KMS-11 (cell line): ENCODE measurements around the gene CERS6.

ENCODE experiments used
- H2AFZ ChIP-seq: fragments of 200-600 bp; sonication (generic); 2 replicates; pipeline ENCODE4 v1.6.1; 2016; ENCODE audit warnings: antibody characterized with exemption, mixed run types, low read depth
- H3K27ac ChIP-seq: fragments of 200-600 bp; sonication (generic); 2 replicates; pipeline ENCODE4 v1.6.1; 2016; ENCODE audit warnings: mild to moderate bottlenecking, mixed run types
- H3K27me3 ChIP-seq: fragments of 200-600 bp; sonication (generic); 2 replicates; pipeline ENCODE4 v1.6.1; 2017; ENCODE audit warnings: mild to moderate bottlenecking, low read depth, mixed run types, moderate library complexity; ENCODE audit not compliant: insufficient read depth
- H3K36me3 ChIP-seq: fragments of 200-600 bp; sonication (generic); 2 replicates; pipeline ENCODE4 v1.6.1; 2017; ENCODE audit warnings: mild to moderate bottlenecking, mixed run types; ENCODE audit not compliant: insufficient read depth
- H3K4me1 ChIP-seq: fragments of 200-600 bp; sonication (generic); 2 replicates; pipeline ENCODE4 v1.6.1; 2016; ENCODE audit warnings: mild to moderate bottlenecking, low read depth, mixed run types; ENCODE audit not compliant: poor library complexity, severe bottlenecking
- H3K4me2 ChIP-seq: fragments of 200-600 bp; sonication (generic); 2 replicates; pipeline ENCODE4 v1.7.0; 2016; ENCODE audit warnings: mild to moderate bottlenecking, mixed run types
- H3K4me3 ChIP-seq: fragments of 200-600 bp; sonication (generic); IDR thresholded peaks from 2 replicates; pipeline ENCODE4 v1.6.1; 2017; ENCODE audit warnings: low read depth, low read length, mixed read lengths; ENCODE audit not compliant: insufficient read depth
- H3K79me2 ChIP-seq: fragments of 200-600 bp; sonication (generic); 2 replicates; pipeline ENCODE4 v1.6.1; 2016; ENCODE audit warnings: low read depth, mixed run types; ENCODE audit not compliant: insufficient read depth
- H3K9ac ChIP-seq: fragments of 200-600 bp; sonication (generic); 2 replicates; pipeline ENCODE4 v1.6.1; 2016; ENCODE audit warnings: mild to moderate bottlenecking, mixed run types
- H4K20me1 ChIP-seq: fragments of 200-600 bp; sonication (generic); 2 replicates; pipeline ENCODE4 v1.6.1; 2016; ENCODE audit warnings: mild to moderate bottlenecking, mixed run types; ENCODE audit not compliant: insufficient read depth
- TF ChIP-seq, protein P1 (sequence below): fragments of 200-600 bp; sonication (generic); conservative IDR thresholded peaks from 2 replicates; pipeline ENCODE4 v1.6.1; 2017; ENCODE audit warnings: low read depth, mild to moderate bottlenecking, antibody characterized with exemption, low read length, moderate library complexity, mixed read lengths

Gene CERS6

DNA sequence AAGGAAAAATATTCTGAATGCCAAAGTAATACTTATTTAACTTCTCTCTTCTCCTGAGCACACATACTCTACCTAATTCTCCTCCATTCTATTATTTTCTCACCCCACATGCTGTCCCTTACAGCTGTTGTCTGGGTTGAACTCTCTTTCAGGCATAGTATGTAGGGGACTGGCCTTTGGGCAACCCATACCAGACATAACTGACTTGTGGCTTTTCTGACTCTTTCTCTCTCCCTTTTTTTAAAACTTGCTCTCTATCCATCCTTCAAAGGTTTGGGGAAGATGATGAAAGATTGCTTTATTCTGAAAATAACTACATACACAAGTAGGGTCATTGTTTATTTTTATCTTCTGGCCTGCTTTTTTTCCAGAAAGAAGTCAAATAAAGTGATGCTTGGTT is 276.4 kb downstream of the CERS6 start:
- H3K4me1 ChIP-seq = no peaks in the 10 kb centered on the region
- no peak overlapping the region for H3K9ac ChIP-seq
- TF ChIP-seq, protein P1, sequence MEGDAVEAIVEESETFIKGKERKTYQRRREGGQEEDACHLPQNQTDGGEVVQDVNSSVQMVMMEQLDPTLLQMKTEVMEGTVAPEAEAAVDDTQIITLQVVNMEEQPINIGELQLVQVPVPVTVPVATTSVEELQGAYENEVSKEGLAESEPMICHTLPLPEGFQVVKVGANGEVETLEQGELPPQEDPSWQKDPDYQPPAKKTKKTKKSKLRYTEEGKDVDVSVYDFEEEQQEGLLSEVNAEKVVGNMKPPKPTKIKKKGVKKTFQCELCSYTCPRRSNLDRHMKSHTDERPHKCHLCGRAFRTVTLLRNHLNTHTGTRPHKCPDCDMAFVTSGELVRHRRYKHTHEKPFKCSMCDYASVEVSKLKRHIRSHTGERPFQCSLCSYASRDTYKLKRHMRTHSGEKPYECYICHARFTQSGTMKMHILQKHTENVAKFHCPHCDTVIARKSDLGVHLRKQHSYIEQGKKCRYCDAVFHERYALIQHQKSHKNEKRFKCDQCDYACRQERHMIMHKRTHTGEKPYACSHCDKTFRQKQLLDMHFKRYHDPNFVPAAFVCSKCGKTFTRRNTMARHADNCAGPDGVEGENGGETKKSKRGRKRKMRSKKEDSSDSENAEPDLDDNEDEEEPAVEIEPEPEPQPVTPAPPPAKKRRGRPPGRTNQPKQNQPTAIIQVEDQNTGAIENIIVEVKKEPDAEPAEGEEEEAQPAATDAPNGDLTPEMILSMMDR = no peak
- H3K27me3 ChIP-seq = no peaks in the 10 kb centered on the region
- no peak overlapping the region for H3K4me2 ChIP-seq
- H3K4me3 ChIP-seq = no peak overlapping the region
- no peaks in the 10 kb centered on the region for H3K36me3 ChIP-seq
- H3K79me2 ChIP-seq = no peaks in the 10 kb centered on the region
- H4K20me1 ChIP-seq = no peaks in the 10 kb centered on the region
- no peak overlapping the region for H2AFZ ChIP-seq
- H3K27ac ChIP-seq = no peak overlapping the region

DNA sequence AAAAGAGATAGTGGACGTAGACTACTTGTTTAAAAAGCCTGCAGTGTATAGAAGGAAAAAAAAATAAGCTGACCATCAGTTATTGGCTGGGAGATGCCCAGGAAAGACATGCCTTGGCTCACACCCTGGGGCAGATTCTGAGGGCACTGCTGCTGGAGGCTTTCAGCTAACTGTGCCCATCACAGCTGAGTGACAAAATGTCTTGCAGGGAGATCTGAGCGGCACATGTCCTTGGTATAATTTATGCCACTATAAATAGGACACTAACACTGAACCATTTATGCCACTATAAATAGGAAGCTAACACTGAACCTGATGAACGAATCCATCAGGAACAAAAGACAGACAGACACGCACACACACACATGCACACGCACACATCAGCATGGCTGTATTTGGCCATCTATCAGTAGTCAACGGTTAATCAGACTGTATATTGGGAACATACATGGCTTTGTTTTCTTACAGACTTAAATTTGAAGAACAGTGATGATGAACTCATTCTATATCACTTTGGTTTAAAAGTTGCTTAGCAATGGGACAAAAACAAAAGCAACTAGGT is 278.2 kb downstream of the CERS6 start:
- H3K79me2 ChIP-seq = no peaks in the 10 kb centered on the region
- no peaks in the 10 kb centered on the region for H3K27me3 ChIP-seq
- H3K9ac ChIP-seq = no peak overlapping the region
- no peaks in the 10 kb centered on the region for H3K36me3 ChIP-seq
- H3K27ac ChIP-seq = no peak overlapping the region
- no peak overlapping the region for H2AFZ ChIP-seq
- TF ChIP-seq, protein P1 = no peak
- H3K4me2 ChIP-seq = no peak overlapping the region
- no peaks in the 10 kb centered on the region for H4K20me1 ChIP-seq
- no peaks in the 10 kb centered on the region for H3K4me1 ChIP-seq
- no peak overlapping the region for H3K4me3 ChIP-seq

DNA sequence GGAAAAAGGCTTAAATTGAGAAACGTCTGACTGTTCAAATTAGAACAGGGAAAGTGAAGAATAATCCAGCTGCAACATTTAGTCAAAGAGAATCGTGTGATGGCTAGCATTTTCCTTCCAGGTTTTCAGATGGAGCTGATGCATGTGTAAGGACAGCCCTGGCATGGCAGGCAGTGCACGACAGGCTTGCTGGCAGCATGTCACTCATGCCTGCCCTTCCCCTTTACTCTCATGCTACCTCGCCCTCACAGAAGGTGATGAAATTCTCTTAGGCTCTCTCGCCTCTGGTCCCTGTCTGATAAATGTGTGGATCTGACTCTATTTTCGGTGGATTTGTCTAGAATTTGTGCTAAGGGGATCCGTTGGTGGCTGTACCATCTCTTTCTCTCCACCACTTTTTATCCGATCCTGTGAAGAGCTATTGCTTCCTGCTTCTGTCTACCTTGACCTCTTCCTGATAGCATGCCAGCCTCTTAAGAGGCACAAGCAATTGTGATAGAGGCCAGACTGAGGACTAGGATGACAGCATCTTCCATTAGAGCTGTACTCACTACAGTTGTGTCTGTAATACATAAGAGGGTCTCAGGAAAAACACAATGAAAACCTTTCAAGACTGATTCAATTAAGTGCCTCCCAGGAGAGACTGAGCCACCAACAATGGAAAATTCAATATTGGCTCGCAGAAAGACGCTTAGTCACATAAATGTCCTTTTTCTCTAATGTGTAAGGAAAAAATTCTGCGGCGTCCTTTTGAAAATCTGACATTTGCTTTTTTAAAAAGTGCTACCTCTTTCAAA is 280.8 kb downstream of the CERS6 start:
- Histone ChIP-seq H3K27me3 (no peaks in the 10 kb centered on the region), H3K36me3 (no peaks in the 10 kb centered on the region), H3K79me2 (no peaks in the 10 kb centered on the region), H3K27ac (no peak overlapping the region), H2AFZ (no peak overlapping the region), H3K4me2 (no peak overlapping the region), H4K20me1 (no peaks in the 10 kb centered on the region), H3K4me3 (no peak overlapping the region), H3K9ac (no peak overlapping the region), H3K4me1 (no peaks in the 10 kb centered on the region)
- TF ChIP-seq, protein P1 = no peak

DNA sequence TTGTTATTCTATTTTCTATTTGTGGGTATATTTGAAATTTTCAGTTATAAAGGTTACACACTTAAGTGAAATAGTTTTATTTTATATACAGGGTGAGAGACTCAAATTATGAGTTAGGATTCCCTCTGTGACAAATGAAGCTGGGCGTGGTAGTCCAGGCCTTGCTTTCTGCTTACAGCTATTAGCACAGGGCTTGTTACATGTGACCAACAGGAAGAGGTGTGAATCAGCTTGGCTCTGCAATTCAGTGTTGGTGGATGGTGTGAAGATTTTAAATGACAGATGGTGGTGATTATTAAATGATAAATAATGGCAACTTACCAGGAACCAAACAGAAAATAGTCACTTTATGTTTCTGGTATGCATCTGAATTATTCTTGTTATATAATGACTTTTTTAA is 282.0 kb downstream of the CERS6 start:
- no peaks in the 10 kb centered on the region for H3K27me3 ChIP-seq
- H3K27ac ChIP-seq = no peak overlapping the region
- H2AFZ ChIP-seq = no peak overlapping the region
- no peak overlapping the region for H3K9ac ChIP-seq
- H3K4me3 ChIP-seq = no peak overlapping the region
- no peaks in the 10 kb centered on the region for H3K4me1 ChIP-seq
- no peak overlapping the region for H3K4me2 ChIP-seq
- no peaks in the 10 kb centered on the region for H4K20me1 ChIP-seq
- no peaks in the 10 kb centered on the region for H3K79me2 ChIP-seq
- TF ChIP-seq, protein P1 = no peak
- no peaks in the 10 kb centered on the region for H3K36me3 ChIP-seq
